ENCODE data around the gene ASXL2.
"Not testable (repeated sequence)": the region's sequence is repeated elsewhere in the genome, so short reads cannot be mapped to it uniquely, and the experiment has no call there.

Gene ASXL2

GRCh38 chr2:25833566-25833965 is 44.7 kb downstream of the ASXL2 start:
- DNase-seq (ENCODE audit: low read depth in 2 of 2): no peak

- DNase-seq (ENCODE audit: low read depth in 2 of 2): no peak
Observed at GRCh38 chr2:25832897-25833296, 45.4 kb downstream of the ASXL2 start.

GRCh38 chr2:25831746-25832449 is 46.4 kb downstream of the ASXL2 start:
- DNase-seq (ENCODE audit: low read depth in 2 of 2): no peak

- DNase-seq (ENCODE audit: low read depth in 2 of 2): no peak
Observed at GRCh38 chr2:25829828-25830227, 48.5 kb downstream of the ASXL2 start.

GRCh38 chr2:25829377-25829704 is 48.9 kb downstream of the ASXL2 start:
- DNase-seq (ENCODE audit: low read depth in 2 of 2): no peak

- not testable (repeated sequence) for DNase-seq (ENCODE audit: low read depth in 2 of 2)
Observed at GRCh38 chr2:25828532-25829376, 49.5 kb downstream of the ASXL2 start.

GRCh38 chr2:25825238-25825637 is 53.0 kb downstream of the ASXL2 start:
- peak; percentile 15 to 40 for DNase-seq (ENCODE audit: low read depth in 2 of 2)

GRCh38 chr2:25824718-25825117 is 53.6 kb downstream of the ASXL2 start:
- DNase-seq (ENCODE audit: low read depth in 2 of 2): no peak

GRCh38 chr2:25824216-25824615 is 54.1 kb downstream of the ASXL2 start:
- no peak for DNase-seq (ENCODE audit: low read depth in 2 of 2)

GRCh38 chr2:25822190-25823117 is 55.8 kb downstream of the ASXL2 start:
- DNase-seq (ENCODE audit: low read depth in 2 of 2): peak; percentile 51 to 63

GRCh38 chr2:25821225-25822056 is 56.8 kb downstream of the ASXL2 start:
- no peak for DNase-seq (ENCODE audit: low read depth in 2 of 2)

- no peak for DNase-seq (ENCODE audit: low read depth in 2 of 2)
Observed at GRCh38 chr2:25819597-25820039, 58.7 kb downstream of the ASXL2 start.

- no peak for DNase-seq (ENCODE audit: low read depth in 2 of 2)
Observed at GRCh38 chr2:25817630-25818029, 60.7 kb downstream of the ASXL2 start.

- DNase-seq (ENCODE audit: low read depth in 2 of 2): no peak
Observed at GRCh38 chr2:25817006-25817405, 61.3 kb downstream of the ASXL2 start.

- no peak for DNase-seq (ENCODE audit: low read depth in 2 of 2)
Observed at GRCh38 chr2:25816249-25816648, 62.0 kb downstream of the ASXL2 start.

GRCh38 chr2:25814681-25815080 is 63.6 kb downstream of the ASXL2 start:
- DNase-seq (ENCODE audit: low read depth in 2 of 2): no peak

GRCh38 chr2:25810428-25810827 is 67.9 kb downstream of the ASXL2 start:
- no peak for DNase-seq (ENCODE audit: low read depth in 2 of 2)

- no peak for DNase-seq (ENCODE audit: low read depth in 2 of 2)
Observed at GRCh38 chr2:25809646-25810045, 68.6 kb downstream of the ASXL2 start.

- DNase-seq (ENCODE audit: low read depth in 2 of 2): no peak
Observed at GRCh38 chr2:25808006-25808383, 70.3 kb downstream of the ASXL2 start.

GRCh38 chr2:25806941-25807340 is 71.3 kb downstream of the ASXL2 start:
- DNase-seq (ENCODE audit: low read depth in 2 of 2): no peak

GRCh38 chr2:25805987-25806386 is 72.3 kb downstream of the ASXL2 start:
- DNase-seq (ENCODE audit: low read depth in 2 of 2): no peak

All from stimulated activated CD4-positive, alpha-beta T cell treated with anti-CD3 and anti-CD28 coated beads, Interleukin-4, amount 100 ng/mL, for 48 hours (primary cell).